Measurements from ENCODE around the gene SENP6. TPM values are rescaled to one million over a fixed set of nuclear protein-coding genes. Genes with fewer than 3 reads are reported as not detected.
A peak's percentile ranks its signal among the peaks of the same experiment; 100 is the strongest.

Gene SENP6
- total and polyA plus RNA-seq, 5 experiments from 2014 or later, result 48.4 to 147 (median 67.3) TPM

DNA sequence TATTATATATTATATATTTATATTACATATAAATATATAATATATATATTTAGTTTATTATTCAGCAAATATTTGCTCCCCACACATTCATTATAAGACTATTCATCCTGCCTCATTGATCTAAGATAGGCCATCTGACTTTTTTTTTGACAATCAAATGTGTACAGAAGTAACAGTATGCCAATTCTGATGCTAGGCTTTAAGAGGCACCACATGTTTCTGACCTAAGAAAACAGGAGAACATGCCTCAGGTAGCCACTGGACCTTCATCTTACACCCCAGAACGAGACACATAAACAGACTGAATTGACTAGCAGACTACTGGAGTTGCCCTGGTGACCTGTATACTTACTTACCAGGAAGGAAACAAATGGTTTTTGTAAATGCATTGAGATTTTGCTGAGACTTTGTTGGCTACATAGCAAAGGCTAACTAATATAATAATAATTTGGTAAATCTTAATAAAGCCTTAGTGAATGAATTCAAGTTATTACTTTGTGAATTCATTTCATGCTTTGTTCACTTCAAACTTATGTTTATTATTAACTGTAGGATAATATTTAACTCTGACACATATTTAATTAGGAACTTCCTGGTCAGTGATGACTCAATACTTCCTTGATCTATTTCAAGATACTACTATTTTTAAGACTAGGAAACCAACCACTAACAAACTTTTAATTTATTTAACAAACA is 134.0 kb downstream of the SENP6 start:
- no peak for DNase-seq
- POLR2A ChIA-PET, result no interaction called here
- Mint-ChIP-seq H3K4me3 (no peak overlapping the region), H3K27ac (no peak overlapping the region), H3K27me3 (peaks cover 3 to 19% (median 8%) of the 10 kb centered on the region in 5 donors), H3K36me3 (no peaks in the 10 kb centered on the region), H3K4me1 (no peaks in the 10 kb centered on the region), H3K9me3 (peaks cover 0 to 2% (median 0%) of the 10 kb centered on the region in 9 donors)
- no peak for ATAC-seq

- no peak overlapping the region for H3K4me3 Mint-ChIP-seq
- H3K27me3 Mint-ChIP-seq, result peaks cover 17 to 45% (median 24%) of the 10 kb centered on the region in 5 donors
- no peak overlapping the region for H3K27ac Mint-ChIP-seq
- no peaks in the 10 kb centered on the region for H3K36me3 Mint-ChIP-seq
- no peak for DNase-seq
- peaks cover 0 to 2% (median 0%) of the 10 kb centered on the region in 9 donors for H3K9me3 Mint-ChIP-seq
- POLR2A ChIA-PET, result no interaction called here
- H3K4me1 Mint-ChIP-seq, result peaks cover 0 to 11% (median 5%) of the 10 kb centered on the region in 4 donors
- ATAC-seq, result no peak
These were observed 142.3 kb downstream of the SENP6 start for GRCh38 chr6:75743971-75744370.

DNA sequence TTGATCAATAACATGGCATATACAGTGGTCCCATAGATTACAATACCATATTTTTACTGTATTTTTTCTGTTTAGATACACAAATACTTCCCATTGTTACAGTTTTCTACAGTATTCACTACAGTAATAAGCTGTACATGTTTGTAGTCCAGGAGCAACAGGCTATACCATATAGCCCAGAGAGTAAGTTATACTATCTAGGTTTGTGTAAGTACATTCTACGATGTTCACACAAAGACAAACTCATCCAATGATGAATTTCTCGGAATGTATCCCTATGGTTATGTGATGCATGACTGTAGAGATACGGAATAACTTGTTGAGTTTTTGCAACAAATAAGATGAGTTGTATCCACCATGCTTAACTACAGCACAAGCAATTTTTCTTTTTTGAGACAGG is 143.7 kb downstream of the SENP6 start:
- H3K36me3 Mint-ChIP-seq, result peaks cover 0 to 4% (median 0%) of the 10 kb centered on the region in 3 donors
- POLR2A ChIA-PET, result no interaction called here
- H3K4me3 Mint-ChIP-seq, result no peak overlapping the region
- no peaks in the 10 kb centered on the region for H3K9me3 Mint-ChIP-seq
- no peak for DNase-seq
- peaks cover 15 to 42% (median 33%) of the 10 kb centered on the region in 5 donors for H3K27me3 Mint-ChIP-seq
- H3K4me1 Mint-ChIP-seq, result peaks cover 3 to 20% (median 11%) of the 10 kb centered on the region in 4 donors
- ATAC-seq, result no peak
- H3K27ac Mint-ChIP-seq, result no peak overlapping the region

DNA sequence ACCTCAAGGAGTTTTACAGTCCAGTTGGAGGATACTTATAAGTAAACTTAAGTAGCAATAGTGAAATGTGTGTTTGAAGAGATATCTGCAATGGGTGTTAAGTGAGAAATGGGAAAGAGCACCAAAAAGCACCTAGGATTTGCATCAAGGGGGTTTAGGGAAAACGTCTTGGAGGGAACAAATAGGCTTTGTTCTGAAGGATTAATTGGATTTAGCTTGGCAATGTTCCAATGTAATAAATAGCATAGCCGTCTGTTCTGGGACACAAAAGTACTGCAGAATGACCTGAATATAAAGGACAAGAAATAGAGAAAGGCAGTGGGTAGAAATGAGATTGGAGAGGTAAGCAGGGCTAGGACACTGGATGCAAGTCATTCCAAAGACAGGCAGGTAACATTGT is 144.5 kb downstream of the SENP6 start:
- Mint-ChIP-seq H3K36me3 (peaks cover 0 to 4% (median 0%) of the 10 kb centered on the region in 3 donors), H3K27ac (no peak overlapping the region), H3K27me3 (peaks cover 19 to 47% (median 41%) of the 10 kb centered on the region in 5 donors), H3K4me3 (no peak overlapping the region), H3K4me1 (peaks cover 3 to 20% (median 11%) of the 10 kb centered on the region in 4 donors), H3K9me3 (no peaks in the 10 kb centered on the region)
- DNase-seq (no peak), ATAC-seq (no peak)
- POLR2A ChIA-PET, result no interaction called here

DNA sequence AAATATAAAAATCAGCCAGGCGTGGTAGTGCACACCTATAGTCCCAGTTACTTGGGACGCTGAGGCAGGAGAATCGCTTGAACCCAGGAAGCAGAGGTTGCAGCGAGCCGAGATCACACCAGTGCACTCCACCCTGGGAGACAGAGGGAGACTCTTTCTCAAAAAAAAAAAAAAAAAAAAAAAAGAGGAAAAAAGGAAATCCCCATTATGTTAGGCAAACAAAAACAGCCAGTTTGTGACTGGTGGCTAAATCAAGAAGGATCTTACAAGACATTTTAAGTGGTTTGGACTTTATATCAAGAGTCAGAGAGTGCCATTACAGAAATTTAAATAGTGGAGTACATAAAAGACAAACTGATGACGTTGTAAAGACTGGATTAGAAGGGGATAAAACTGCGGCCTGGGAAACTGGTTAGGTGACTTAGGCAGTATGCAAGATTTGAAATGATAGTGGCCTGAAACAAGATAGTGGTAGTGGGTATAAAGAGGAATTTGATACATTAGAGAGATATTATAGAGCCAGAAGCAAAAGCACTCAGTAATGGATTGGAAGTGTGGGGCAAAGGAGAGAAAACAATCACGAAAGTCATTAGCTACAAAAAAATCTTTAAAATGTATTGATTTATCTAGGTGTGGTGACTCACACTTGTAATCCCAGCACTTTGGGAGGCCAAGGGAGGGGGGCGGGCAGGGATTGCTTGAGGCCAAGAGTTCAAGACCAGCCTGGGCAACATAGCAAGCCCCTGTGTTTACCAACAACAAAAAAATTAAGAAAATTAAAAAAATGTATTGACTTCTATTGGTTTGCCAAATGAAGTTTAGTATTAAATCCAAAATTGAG is 145.7 kb downstream of the SENP6 start:
- Mint-ChIP-seq H3K27ac (no peak overlapping the region), H3K9me3 (no peaks in the 10 kb centered on the region), H3K4me3 (peak overlapping the region in 5 of 10 donors; percentile 1 to 50 (median 35)), H3K4me1 (peaks cover 3 to 20% (median 11%) of the 10 kb centered on the region in 4 donors), H3K36me3 (peaks cover 0 to 4% (median 0%) of the 10 kb centered on the region in 3 donors), H3K27me3 (peaks cover 15 to 44% (median 39%) of the 10 kb centered on the region in 5 donors)
- POLR2A ChIA-PET, result no interaction called here
- DNase-seq (no peak), ATAC-seq (no peak)

DNA sequence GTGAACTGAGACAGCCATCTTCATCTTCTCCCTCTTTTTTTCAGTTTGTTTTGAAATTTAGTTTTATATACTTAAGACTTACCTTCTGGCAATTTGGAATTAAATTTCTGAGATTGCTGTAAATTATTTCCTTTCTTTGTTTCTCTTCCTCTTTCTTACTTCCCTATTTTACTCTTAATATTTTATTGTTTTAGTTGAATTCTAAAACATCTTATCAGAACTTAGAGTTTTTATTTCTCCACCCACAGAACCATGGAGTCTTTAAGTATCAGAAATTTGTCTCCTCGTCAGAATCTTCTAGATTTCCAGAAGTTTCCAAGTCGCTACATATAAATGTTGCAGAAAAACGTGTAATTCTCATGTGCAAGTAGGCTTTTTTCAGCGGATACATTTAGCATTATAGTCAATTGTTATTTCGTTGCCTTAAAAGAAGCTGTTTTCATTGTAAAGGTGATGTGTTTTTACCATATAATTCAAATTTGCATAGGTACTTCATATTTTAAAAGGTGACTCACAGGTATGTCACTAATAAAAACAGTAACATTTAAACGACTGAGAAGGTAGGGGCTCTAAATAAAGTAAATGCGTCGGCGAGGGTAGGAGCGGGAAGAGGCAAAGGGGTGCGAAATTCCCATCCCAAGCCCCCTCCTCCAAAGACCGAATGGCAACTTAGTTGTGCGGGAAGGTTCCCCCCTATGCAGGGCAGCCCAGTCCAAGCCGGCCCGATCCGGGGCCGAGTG is 146.5 kb downstream of the SENP6 start:
- Mint-ChIP-seq H3K4me3 (peak overlapping the region; percentile 78 to 92 (median 85)), H3K9me3 (no peaks in the 10 kb centered on the region), H3K27me3 (peaks cover 14 to 49% (median 39%) of the 10 kb centered on the region in 5 donors), H3K36me3 (peaks cover 0 to 4% (median 0%) of the 10 kb centered on the region in 3 donors), H3K4me1 (peaks cover 3 to 20% (median 11%) of the 10 kb centered on the region in 4 donors), H3K27ac (peak overlapping the region in 1 of 10 donors; percentile 41)
- POLR2A ChIA-PET, result no interaction called here
- ATAC-seq, result no peak
- no peak for DNase-seq

DNA sequence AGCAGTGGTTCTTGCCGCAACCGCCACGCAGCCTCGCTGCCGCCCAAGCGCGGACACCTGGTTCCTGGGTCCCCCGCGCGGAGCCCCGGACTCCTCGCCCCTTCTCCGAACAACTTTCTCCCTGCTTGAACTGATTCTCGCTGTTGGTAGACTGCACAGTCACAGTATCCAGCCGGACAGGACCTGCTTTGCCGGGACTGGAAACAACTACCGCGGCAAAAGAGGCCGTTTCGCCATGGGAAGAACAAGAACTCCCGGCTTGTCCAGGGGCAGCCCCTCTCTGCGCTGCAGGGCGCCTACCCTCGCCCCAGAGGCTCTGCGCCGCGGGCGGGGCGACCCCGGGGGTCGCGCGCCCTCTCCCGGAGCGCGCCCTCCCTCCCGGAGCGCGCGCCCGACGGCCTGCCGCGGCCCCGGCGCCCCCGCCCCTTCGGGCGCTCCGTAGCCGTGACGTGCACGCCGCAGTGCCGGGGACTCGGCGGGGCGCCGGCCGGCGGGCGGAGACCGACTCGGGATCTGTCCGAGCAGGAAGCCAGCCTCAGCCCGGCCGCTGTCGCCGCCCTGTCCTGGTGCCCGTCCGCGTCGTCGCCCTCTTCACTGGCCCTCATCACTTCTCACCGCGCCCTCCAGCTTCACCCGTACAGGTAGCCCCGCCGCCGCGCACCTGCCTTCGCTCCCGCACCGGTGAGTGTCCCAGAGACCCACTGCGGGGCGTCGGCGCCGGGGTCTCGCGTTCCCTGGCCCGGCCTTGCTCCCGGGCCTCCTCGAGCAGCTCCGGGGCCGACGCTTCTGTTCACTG is 147.3 kb downstream of the SENP6 start, which contains the start of gene MYO6:
Gene MYO6 (plus strand): TSS at position 497 of the 796 bp plus-strand sequence. CDS start 68,309 bp downstream, outside the sequence.
- POLR2A ChIA-PET, result interaction anchor here (0.6 kb wide), 1 partner anchor 522 kb away, joined by 5 read pairs; no protein-coding TSS in a partner anchor
- H3K27me3 Mint-ChIP-seq, result peaks cover 14 to 48% (median 35%) of the 10 kb centered on the region in 5 donors
- H3K27ac Mint-ChIP-seq, result peak within 1 kb of the TSS in 7 of 10 donors; percentile 64 to 89 (median 81)
- H3K4me1 Mint-ChIP-seq, result peaks cover 3 to 20% (median 11%) of the 10 kb centered on the region in 4 donors
- H3K4me3 Mint-ChIP-seq, result peak within 1 kb of the TSS; percentile 87 to 97 (median 92)
- DNase-seq (peak; percentile 4 to 65 (median 39)), ATAC-seq (peak; percentile 73 to 80)
- H3K36me3 Mint-ChIP-seq, result peaks cover 0 to 4% (median 0%) of the 10 kb centered on the region in 3 donors
- H3K9me3 Mint-ChIP-seq, result no peaks in the 10 kb centered on the region

DNA sequence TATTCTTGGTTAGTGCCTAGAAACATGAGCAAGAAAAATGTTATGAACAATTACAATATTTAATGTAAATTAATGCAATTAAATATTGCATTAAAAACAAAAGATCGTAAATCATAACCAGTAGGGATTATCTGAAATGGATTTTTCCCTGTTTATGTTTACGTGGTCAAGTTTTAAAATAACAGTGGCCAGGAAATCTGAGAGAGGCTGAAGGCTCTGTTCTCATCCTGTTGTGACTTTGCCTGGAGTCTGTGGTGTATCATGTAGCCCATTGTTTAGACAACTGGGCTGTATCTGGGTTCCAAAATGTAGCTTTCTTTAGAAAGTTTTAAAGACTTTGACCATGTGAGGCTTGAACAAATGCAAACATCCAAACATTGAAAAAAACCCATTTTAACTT is 149.8 kb downstream of the SENP6 start:
- ATAC-seq (no peak), DNase-seq (no peak)
- POLR2A ChIA-PET, result no interaction called here
- Mint-ChIP-seq H3K4me1 (peaks cover 3 to 20% (median 11%) of the 10 kb centered on the region in 4 donors), H3K9me3 (no peaks in the 10 kb centered on the region), H3K4me3 (no peak overlapping the region), H3K27me3 (peaks cover 14 to 48% (median 28%) of the 10 kb centered on the region in 5 donors), H3K36me3 (peaks cover 0 to 4% (median 0%) of the 10 kb centered on the region in 3 donors), H3K27ac (no peak overlapping the region)

- Mint-ChIP-seq H3K4me1 (peaks cover 3 to 19% (median 11%) of the 10 kb centered on the region in 4 donors), H3K4me3 (no peak overlapping the region), H3K27ac (no peak overlapping the region), H3K36me3 (peaks cover 0 to 4% (median 0%) of the 10 kb centered on the region in 3 donors), H3K9me3 (no peaks in the 10 kb centered on the region), H3K27me3 (peaks cover 13 to 49% (median 23%) of the 10 kb centered on the region in 5 donors)
- DNase-seq, result no peak
- POLR2A ChIA-PET, result no interaction called here
- ATAC-seq, result no peak
These were observed 150.7 kb downstream of the SENP6 start for GRCh38 chr6:75752365-75752764.

DNA sequence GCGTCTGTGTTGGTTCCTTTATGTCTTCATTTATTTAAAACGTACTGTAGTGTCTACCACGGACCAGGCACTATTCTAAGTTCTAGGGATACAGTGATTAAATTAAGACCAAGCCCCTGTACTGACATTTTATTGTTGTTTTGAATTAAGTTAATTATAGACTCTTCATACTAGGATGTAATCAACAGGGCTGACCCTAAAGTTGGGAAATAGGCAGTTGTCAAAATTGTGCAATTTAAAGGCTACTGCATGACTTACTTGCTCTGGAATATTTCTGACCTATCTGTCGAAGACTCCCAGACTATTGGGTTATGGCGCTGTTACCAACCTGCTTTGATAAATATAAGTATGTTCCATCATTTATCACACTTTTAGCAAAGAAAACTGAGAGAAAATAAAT is 154.0 kb downstream of the SENP6 start:
- peaks cover 0 to 6% (median 0%) of the 10 kb centered on the region in 4 donors for H3K4me1 Mint-ChIP-seq
- ATAC-seq (no peak), DNase-seq (no peak)
- H3K27me3 Mint-ChIP-seq, result peaks cover 13 to 49% (median 20%) of the 10 kb centered on the region in 5 donors
- no peak overlapping the region for H3K27ac Mint-ChIP-seq
- no peak overlapping the region for H3K4me3 Mint-ChIP-seq
- no peaks in the 10 kb centered on the region for H3K9me3 Mint-ChIP-seq
- POLR2A ChIA-PET, result no interaction called here
- no peaks in the 10 kb centered on the region for H3K36me3 Mint-ChIP-seq

DNA sequence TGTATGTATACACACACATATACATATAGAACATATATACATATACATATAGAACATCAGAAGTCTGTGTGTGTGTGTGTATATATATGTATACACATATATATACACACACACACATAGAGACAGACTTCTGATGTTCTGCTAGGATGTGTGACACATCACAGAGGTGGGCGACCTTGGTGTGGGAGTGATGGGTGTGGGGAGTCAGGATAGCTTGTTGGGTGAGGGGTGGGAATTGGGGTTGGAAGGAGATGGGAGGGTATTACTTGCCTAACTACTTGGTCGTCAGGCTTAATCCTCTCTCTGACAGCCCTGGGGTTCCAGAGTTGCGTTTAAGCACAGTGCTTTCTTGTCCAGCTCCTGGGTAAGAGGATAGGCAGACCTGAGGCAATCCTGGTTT is 155.6 kb downstream of the SENP6 start:
- no peaks in the 10 kb centered on the region for H3K9me3 Mint-ChIP-seq
- DNase-seq, result no peak
- POLR2A ChIA-PET, result no interaction called here

More for the DNA sequence above, 155.6 kb downstream of the SENP6 start:
- Mint-ChIP-seq H3K27me3 (peaks cover 13 to 49% (median 19%) of the 10 kb centered on the region in 5 donors), H3K4me1 (peaks cover 0 to 6% (median 0%) of the 10 kb centered on the region in 4 donors), H3K27ac (no peak overlapping the region), H3K4me3 (no peak overlapping the region), H3K36me3 (no peaks in the 10 kb centered on the region)
- ATAC-seq, result no peak
